Natural killer cell (primary cell): ENCODE results near the gene GRID1. TPM values are rescaled to one million over a fixed set of nuclear protein-coding genes. Genes with fewer than 3 reads are reported as not detected.
"Not testable (repeated sequence)": the region's sequence is repeated elsewhere in the genome, so short reads cannot be mapped to it uniquely, and the experiment has no call there.

Experiments
- ATAC-seq, 3 donors: fragments of 150-1000 bp in 2 of 3; fragments of 200-7000 bp in 1 of 3; cut with Tn5 transposase; 1 replicate in 1 of 3; 2 replicates in 2 of 3; pipeline ENCODE4 v1.10.0; 2021; ENCODE audit warnings: mild to moderate bottlenecking in 2 of 3, moderate library complexity in 2 of 3
- DNase-seq, 2 donors: peaks; one replicate each; pipeline versions ENCODE4 v3.0.0 to v3.0.0-alpha.2; 2013 to 2021; ENCODE audit warnings: mixed read lengths in 1 of 2
- H3K27ac ChIP-seq: one replicate; pipeline ENCODE4 v1.5.1; 2013; ENCODE audit warnings: mild to moderate bottlenecking, low read length
- H3K27me3 ChIP-seq: one replicate; pipeline ENCODE4 v1.6.1; 2013; ENCODE audit warnings: low read length; ENCODE audit not compliant: control insufficient read depth, insufficient read depth
- H3K36me3 ChIP-seq: one replicate; pipeline ENCODE4 v1.6.1; 2013; ENCODE audit warnings: low read length; ENCODE audit not compliant: control insufficient read depth, insufficient read depth
- H3K4me1 ChIP-seq: one replicate; pipeline ENCODE4 v1.6.1; 2013; ENCODE audit warnings: low read length; ENCODE audit not compliant: control insufficient read depth, insufficient read depth
- H3K4me3 ChIP-seq: one replicate; pipeline ENCODE4 v1.5.1; 2013; ENCODE audit warnings: low read length
- H3K9me3 ChIP-seq: one replicate; pipeline ENCODE4 v1.6.1; 2013; ENCODE audit warnings: low read length; ENCODE audit not compliant: control insufficient read depth, insufficient read depth
- H3K27ac Mint-ChIP-seq, 2 donors: one replicate each; pipeline ENCODE4 v1.8.0; 2022; ENCODE audit warnings: mild to moderate bottlenecking in 2 of 2, mixed read lengths in 2 of 2, moderate library complexity in 1 of 2
- H3K27me3 Mint-ChIP-seq, 2 donors: one replicate each; pipeline ENCODE4 v1.8.0; 2022; ENCODE audit warnings: low read depth in 2 of 2, mixed read lengths in 2 of 2
- H3K36me3 Mint-ChIP-seq: one replicate; pipeline ENCODE4 v1.8.0; 2022; ENCODE audit warnings: mixed read lengths
- H3K4me1 Mint-ChIP-seq, 2 donors: one replicate each; pipeline ENCODE4 v1.8.0; 2022; ENCODE audit warnings: mixed read lengths in 2 of 2
- H3K4me3 Mint-ChIP-seq: one replicate; pipeline ENCODE4 v1.8.0; 2022; ENCODE audit warnings: mild to moderate bottlenecking, moderate library complexity, mixed read lengths
- H3K9me3 Mint-ChIP-seq, 2 donors: one replicate each; pipeline ENCODE4 v1.8.0; 2022; ENCODE audit warnings: mixed read lengths in 2 of 2
- WGBS: methylation state at CpG from one replicate; pipeline ENCODE4 v1.1.7; 2013; ENCODE audit warnings: missing lambda C conversion rate; ENCODE audit not compliant: insufficient coverage; 5-methylcytosine and 5-hydroxymethylcytosine counted together
- intact Hi-C: fragments of 100-400 bp; cut with micrococcal nuclease; formaldehyde crosslinking; loops from one replicate; pipeline ENCODE4 v1.14.2; 2022
- total RNA-seq, 4 donors: library from RNA; stranded (reverse); fragments of 120-200 nt in 1 of 4; gene quantifications; one replicate each; pipeline versions ENCODE4 v1.2.3 to v1.2.4, GENCODE V29; 2013 to 2022
- TF ChIP-seq, protein P1 (sequence below): fragments of 200-600 bp; IDR thresholded peaks from one replicate; pipeline ENCODE4 v1.8.0; 2022; ENCODE audit warnings: antibody characterized with exemption

Gene GRID1
- total RNA-seq, 3 donors from 2014 or later (not counting 1 experiment from before 2014, with no cell fraction given) = not detected

DNA sequence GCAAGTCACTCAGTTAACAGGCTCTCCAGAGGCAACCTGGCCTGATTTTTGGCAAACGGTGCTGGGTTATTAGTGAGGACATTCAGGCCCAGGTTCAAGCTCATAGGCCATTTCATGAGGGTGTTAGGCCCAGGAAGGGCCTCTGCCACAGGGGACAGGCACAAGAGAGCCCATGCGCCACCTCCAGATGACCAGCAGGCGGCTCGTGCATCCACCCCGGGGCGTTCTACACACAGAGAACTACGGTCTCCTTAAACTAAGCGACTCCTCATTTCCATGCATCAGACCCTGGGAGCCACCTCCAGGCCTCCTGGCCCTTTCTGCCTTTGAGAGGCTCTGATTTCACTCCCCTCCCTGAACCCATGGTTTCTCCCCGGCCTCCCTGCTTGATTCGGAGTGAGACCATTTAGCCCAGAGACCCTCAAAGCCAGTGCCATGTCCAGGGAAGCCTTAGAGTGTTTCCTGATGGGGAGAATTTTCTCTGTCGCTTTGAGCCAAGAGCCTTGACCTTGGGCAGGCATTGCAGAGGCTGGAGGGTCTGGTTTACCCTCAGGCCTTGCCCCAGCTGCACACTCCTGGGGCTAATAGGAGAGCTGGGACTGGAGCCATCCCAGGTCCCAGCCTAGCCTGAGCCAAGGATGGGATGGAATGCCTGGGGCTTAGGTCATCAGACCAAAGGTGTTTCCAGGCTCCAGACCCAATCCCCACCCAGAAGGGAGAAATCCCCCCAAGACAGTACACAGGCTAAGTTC lies 188.0 kb downstream of the GRID1 start:
- DNase-seq = no peak
- WGBS = 71% methylated on average over 11 of the region's 11 CpGs
- no peak overlapping the region for H3K27ac ChIP-seq
- Mint-ChIP-seq H3K36me3 (no peaks in the 10 kb centered on the region), H3K9me3 (no peaks in the 10 kb centered on the region), H3K27ac (no peak overlapping the region), H3K4me1 (no peaks in the 10 kb centered on the region), H3K4me3 (no peak overlapping the region), H3K27me3 (no peaks in the 10 kb centered on the region)
- no peak for ATAC-seq
- intact Hi-C loops = no loop called here
- no peaks in the 10 kb centered on the region for H3K27me3 ChIP-seq
- TF ChIP-seq, protein P1, sequence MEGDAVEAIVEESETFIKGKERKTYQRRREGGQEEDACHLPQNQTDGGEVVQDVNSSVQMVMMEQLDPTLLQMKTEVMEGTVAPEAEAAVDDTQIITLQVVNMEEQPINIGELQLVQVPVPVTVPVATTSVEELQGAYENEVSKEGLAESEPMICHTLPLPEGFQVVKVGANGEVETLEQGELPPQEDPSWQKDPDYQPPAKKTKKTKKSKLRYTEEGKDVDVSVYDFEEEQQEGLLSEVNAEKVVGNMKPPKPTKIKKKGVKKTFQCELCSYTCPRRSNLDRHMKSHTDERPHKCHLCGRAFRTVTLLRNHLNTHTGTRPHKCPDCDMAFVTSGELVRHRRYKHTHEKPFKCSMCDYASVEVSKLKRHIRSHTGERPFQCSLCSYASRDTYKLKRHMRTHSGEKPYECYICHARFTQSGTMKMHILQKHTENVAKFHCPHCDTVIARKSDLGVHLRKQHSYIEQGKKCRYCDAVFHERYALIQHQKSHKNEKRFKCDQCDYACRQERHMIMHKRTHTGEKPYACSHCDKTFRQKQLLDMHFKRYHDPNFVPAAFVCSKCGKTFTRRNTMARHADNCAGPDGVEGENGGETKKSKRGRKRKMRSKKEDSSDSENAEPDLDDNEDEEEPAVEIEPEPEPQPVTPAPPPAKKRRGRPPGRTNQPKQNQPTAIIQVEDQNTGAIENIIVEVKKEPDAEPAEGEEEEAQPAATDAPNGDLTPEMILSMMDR = no peak
- no peaks in the 10 kb centered on the region for H3K4me1 ChIP-seq
- H3K9me3 ChIP-seq = no peaks in the 10 kb centered on the region
- no peak overlapping the region for H3K4me3 ChIP-seq
- H3K36me3 ChIP-seq = no peaks in the 10 kb centered on the region

- no peak overlapping the region for H3K4me3 Mint-ChIP-seq
- no peaks in the 10 kb centered on the region for H3K36me3 ChIP-seq
- H3K27me3 Mint-ChIP-seq = no peaks in the 10 kb centered on the region
- no peaks in the 10 kb centered on the region for H3K4me1 ChIP-seq
- H3K4me3 ChIP-seq = no peak overlapping the region
- WGBS = 92% methylated on average over 10 of the region's 11 CpGs
- H3K9me3 ChIP-seq = no peaks in the 10 kb centered on the region
- TF ChIP-seq, protein P1 = no peak
- H3K27me3 ChIP-seq = no peaks in the 10 kb centered on the region
- DNase-seq (no peak), ATAC-seq (no peak)
- H3K9me3 Mint-ChIP-seq = no peaks in the 10 kb centered on the region
- H3K27ac Mint-ChIP-seq = no peak overlapping the region
- no peak overlapping the region for H3K27ac ChIP-seq
- no peaks in the 10 kb centered on the region for H3K4me1 Mint-ChIP-seq
- intact Hi-C loops = no loop called here
- H3K36me3 Mint-ChIP-seq = no peaks in the 10 kb centered on the region
Measured at GRCh38 chr10:86177537-86178155, 188.9 kb downstream of the GRID1 start.

- Histone ChIP-seq H3K4me1 (no peaks in the 10 kb centered on the region), H3K4me3 (no peak overlapping the region), H3K27me3 (no peaks in the 10 kb centered on the region), H3K9me3 (no peaks in the 10 kb centered on the region), H3K27ac (no peak overlapping the region), H3K36me3 (no peaks in the 10 kb centered on the region)
- ATAC-seq = no peak
- no peaks in the 10 kb centered on the region for H3K4me1 Mint-ChIP-seq
- no peaks in the 10 kb centered on the region for H3K36me3 Mint-ChIP-seq
- WGBS = 87% methylated on average over 9 of the region's 10 CpGs
- TF ChIP-seq, protein P1 = no peak
- intact Hi-C loops = no loop called here
- no peaks in the 10 kb centered on the region for H3K9me3 Mint-ChIP-seq
- DNase-seq = no peak
- H3K27ac Mint-ChIP-seq = no peak overlapping the region
- no peak overlapping the region for H3K4me3 Mint-ChIP-seq
- H3K27me3 Mint-ChIP-seq = no peaks in the 10 kb centered on the region
Measured at GRCh38 chr10:86176850-86177536, 189.6 kb downstream of the GRID1 start.

- H3K27me3 ChIP-seq, H3K36me3 Mint-ChIP-seq, H3K4me3 ChIP-seq, intact Hi-C loops, H3K27ac ChIP-seq, H3K9me3 ChIP-seq, H3K4me3 Mint-ChIP-seq, H3K4me1 Mint-ChIP-seq, H3K27ac Mint-ChIP-seq, H3K9me3 Mint-ChIP-seq, H3K36me3 ChIP-seq, ATAC-seq, H3K4me1 ChIP-seq, H3K27me3 Mint-ChIP-seq, DNase-seq: not testable (repeated sequence)
- WGBS = 91% methylated on average over 10 of the region's 10 CpGs
Measured at GRCh38 chr10:86175476-86175875, 191.1 kb downstream of the GRID1 start.
